Astrocyte of the spinal cord (primary cell): Measurements from ENCODE around the gene SP6.
A peak's percentile ranks its signal among the peaks of the same experiment; 100 is the strongest.

ENCODE experiments used
- DNase-seq: peaks from one replicate; pipeline ENCODE4 v3.0.0; 2011; ENCODE audit warnings: low read depth, low spot score
- H3K4me3 ChIP-seq: 2 replicates; pipeline ENCODE4 v1.5.1; 2011; ENCODE audit warnings: low read depth, mild to moderate bottlenecking, low read length, moderate library complexity
- CTCF ChIP-seq: IDR thresholded peaks from 2 replicates; pipeline ENCODE4 v1.5.1; 2012; ENCODE audit warnings: low read depth, mild to moderate bottlenecking, low read length, inconsistent platforms
- in situ Hi-C: cut with HindIII; loops from 2 replicates; pipeline ENCODE4 v1.10.0; 2017; ENCODE audit warnings: low sequenced_read_pairs

SP6 gene

GRCh38 chr17:47823519-47823918 is 27.4 kb downstream of the SP6 start:
- in situ Hi-C loops = no loop called here
- DNase-seq = no peak

GRCh38 chr17:47822785-47823184 is 28.2 kb downstream of the SP6 start:
- in situ Hi-C loops = no loop called here
- H3K4me3 ChIP-seq = no peak overlapping the region
- TF ChIP-seq CTCF = no peak
- DNase-seq = no peak

More at GRCh38 chr17:47823519-47823918, 27.4 kb downstream of the SP6 start:
- no peak for TF ChIP-seq CTCF
- no peak overlapping the region for H3K4me3 ChIP-seq

GRCh38 chr17:47821424-47822391 is 29.3 kb downstream of the SP6 start, which contains the start of gene OSBPL7:
TSS of gene OSBPL7 (minus strand) at chr17:47821794. CDS start at chr17:47820278, 1,516 bp downstream.
- peak within 1 kb of the TSS; percentile 72 for H3K4me3 ChIP-seq
- peak; percentile 84 for DNase-seq
- in situ Hi-C loops = no loop called here
- TF ChIP-seq CTCF = peak; percentile 46

GRCh38 chr17:47821031-47821423 is 29.9 kb downstream of the SP6 start:
- in situ Hi-C loops = no loop called here
- no peak for TF ChIP-seq CTCF
- peak overlapping the region; percentile 72 for H3K4me3 ChIP-seq
- no peak for DNase-seq

- no peak overlapping the region for H3K4me3 ChIP-seq
- in situ Hi-C loops = no loop called here
- TF ChIP-seq CTCF = no peak
- no peak for DNase-seq
Observed at GRCh38 chr17:47820033-47820789, 30.8 kb downstream of the SP6 start.

- no peak for TF ChIP-seq CTCF
- H3K4me3 ChIP-seq = no peak overlapping the region
- in situ Hi-C loops = no loop called here
- DNase-seq = no peak
Observed at GRCh38 chr17:47819475-47819874, 31.5 kb downstream of the SP6 start.
